Stomach (tissue), 9 donors: ENCODE data around the gene TCIRG1. TPM values are rescaled to one million over a fixed set of nuclear protein-coding genes. Genes with fewer than 3 reads are reported as not detected.

ENCODE experiments used
- DNase-seq, 2 donors: peaks; one replicate each; pipeline versions ENCODE4 v3.0.0 to v3.0.0-alpha.2; 2013 to 2019
- H3K27ac ChIP-seq, 5 donors: fragments of 200-600 bp in 4 of 5; sonication (generic) in 4 of 5; one replicate each; pipeline ENCODE4 v1.5.1; 2013 to 2019; ENCODE audit warnings: mild to moderate bottlenecking in 1 of 5, moderate library complexity in 1 of 5
- H3K27me3 ChIP-seq, 3 donors: fragments of 200-600 bp; sonication (generic); one replicate each; pipeline ENCODE4 v1.5.1; 2017 to 2019; ENCODE audit warnings: mixed run types in 1 of 3
- H3K36me3 ChIP-seq, 4 donors: fragments of 200-600 bp; sonication (generic); 1 replicate in 3 of 4; 2 replicates in 1 of 4; pipeline ENCODE4 v1.5.1; 2016 to 2019
- H3K4me1 ChIP-seq, 4 donors: fragments of 200-600 bp; sonication (generic); one replicate each; pipeline ENCODE4 v1.5.1; 2016 to 2019
- H3K4me3 ChIP-seq, 4 donors: fragments of 200-600 bp; sonication (generic) in 3 of 4; one replicate each; pipeline ENCODE4 v1.5.1; 2016 to 2019; ENCODE audit warnings: mild to moderate bottlenecking in 1 of 4
- H3K9me3 ChIP-seq, 4 donors: fragments of 200-600 bp; sonication (generic); one replicate each; pipeline ENCODE4 v1.5.1; 2016 to 2019
- EP300 ChIP-seq: sonication (generic); formaldehyde crosslinking; IDR thresholded peaks from one replicate; pipeline ENCODE4 v1.6.1; 2017; ENCODE audit warnings: antibody characterized with exemption
- POLR2A ChIP-seq, 4 donors: fragments of 450-650 bp; IDR thresholded peaks; one replicate each; pipeline ENCODE4 v1.6.1; 2016; ENCODE audit warnings: antibody characterized with exemption in 4 of 4, control low read depth in 2 of 4, mild to moderate bottlenecking in 1 of 4, moderate library complexity in 1 of 4
- POLR2AphosphoS5 ChIP-seq, 3 donors: sonication (generic); formaldehyde crosslinking; IDR thresholded peaks; one replicate each; pipeline ENCODE4 v1.6.1; 2016; ENCODE audit warnings: antibody characterized with exemption in 3 of 3
- WGBS, 5 donors: extraction: QIAGEN DNeasy Blood & Tissue Kit in 3 of 5; methylation state at CpG; one replicate each; pipeline versions ENCODE4 v1.1.5 to v1.1.7; 2013 to 2018; 5-methylcytosine and 5-hydroxymethylcytosine counted together
- intact Hi-C: fragments of 100-400 bp; cut with DNase I; formaldehyde crosslinking; loops from one replicate; pipeline ENCODE4 v1.15.1; 2023; ENCODE audit warnings: low total_unique reads
- polyA plus RNA-seq, 3 donors: library from polyadenylated mRNA; stranded (reverse); fragments of 200-250 nt; gene quantifications; one replicate each; pipeline ENCODE4 v1.2.3, GENCODE V29; 2013
- total RNA-seq, 5 donors: library from RNA; depleted of rRNA; stranded (reverse); fragments of >200 nt; gene quantifications; one replicate each; pipeline versions ENCODE4 v1.1.0 to v1.2.3, GENCODE V29; 2014 to 2016
- TF ChIP-seq, protein P1 (sequence below), 7 experiments: fragments of 450-650 bp in 4 of 7; fragments of 200-600 bp in 3 of 7; sonication (generic) in 3 of 7; IDR thresholded peaks; one replicate each; pipeline ENCODE4 v1.5.1; 2016 to 2019; ENCODE audit warnings: antibody characterized with exemption in 7 of 7, control low read depth in 2 of 7, mild to moderate bottlenecking in 1 of 7
- donor health status: healthy with polysubstance abuse.
- donor health status: Bipolar disorder and iron deficiency.
- donor health status: healthy.

The TCIRG1 gene
- total and polyA plus RNA-seq, 8 donors = 46.3 to 835 (median 192) TPM

DNA sequence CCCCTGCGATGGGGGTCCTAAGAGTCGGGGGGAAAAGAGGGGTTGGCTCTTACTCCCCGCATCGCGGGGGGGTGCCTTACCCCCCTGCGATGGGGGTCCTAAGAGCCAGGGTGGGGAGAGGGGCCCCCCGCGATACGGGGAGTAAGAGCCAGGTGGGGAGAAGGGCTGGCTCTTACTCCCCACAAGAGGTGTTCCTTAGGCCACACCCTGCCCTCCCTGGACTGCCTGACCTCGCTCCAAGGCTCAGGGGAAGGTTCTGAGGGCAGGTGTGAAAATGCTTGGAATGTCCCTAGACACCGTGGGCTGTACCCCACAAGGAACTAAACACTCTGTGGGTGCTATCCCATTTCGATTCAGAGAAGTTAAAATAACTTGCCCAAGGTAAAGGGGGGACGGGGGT is 42.8 kb upstream of the TCIRG1 start:
- intact Hi-C loops = no loop called here
- Histone ChIP-seq H3K9me3 (no peaks in the 10 kb centered on the region), H3K4me3 (no peak overlapping the region), H3K27me3 (peaks cover 0 to 20% (median 7%) of the 10 kb centered on the region in 3 donors), H3K36me3 (peaks cover 0 to 19% (median 2%) of the 10 kb centered on the region in 4 donors), H3K4me1 (peaks cover 5 to 24% (median 18%) of the 10 kb centered on the region in 4 donors), H3K27ac (no peak overlapping the region)
- whole genome bisulfite sequencing, 5 donors = 84 to 94% (median 88%) methylated on average over 4 to 13 of the region's 13 CpGs
- DNase-seq = no peak
- TF ChIP-seq POLR2AphosphoS5 (IDR thresholded peaks at IDR 0.05) (no peak), EP300 (no peak), POLR2A (IDR thresholded peaks at IDR 0.05) (no peak)
- TF ChIP-seq, protein P1, sequence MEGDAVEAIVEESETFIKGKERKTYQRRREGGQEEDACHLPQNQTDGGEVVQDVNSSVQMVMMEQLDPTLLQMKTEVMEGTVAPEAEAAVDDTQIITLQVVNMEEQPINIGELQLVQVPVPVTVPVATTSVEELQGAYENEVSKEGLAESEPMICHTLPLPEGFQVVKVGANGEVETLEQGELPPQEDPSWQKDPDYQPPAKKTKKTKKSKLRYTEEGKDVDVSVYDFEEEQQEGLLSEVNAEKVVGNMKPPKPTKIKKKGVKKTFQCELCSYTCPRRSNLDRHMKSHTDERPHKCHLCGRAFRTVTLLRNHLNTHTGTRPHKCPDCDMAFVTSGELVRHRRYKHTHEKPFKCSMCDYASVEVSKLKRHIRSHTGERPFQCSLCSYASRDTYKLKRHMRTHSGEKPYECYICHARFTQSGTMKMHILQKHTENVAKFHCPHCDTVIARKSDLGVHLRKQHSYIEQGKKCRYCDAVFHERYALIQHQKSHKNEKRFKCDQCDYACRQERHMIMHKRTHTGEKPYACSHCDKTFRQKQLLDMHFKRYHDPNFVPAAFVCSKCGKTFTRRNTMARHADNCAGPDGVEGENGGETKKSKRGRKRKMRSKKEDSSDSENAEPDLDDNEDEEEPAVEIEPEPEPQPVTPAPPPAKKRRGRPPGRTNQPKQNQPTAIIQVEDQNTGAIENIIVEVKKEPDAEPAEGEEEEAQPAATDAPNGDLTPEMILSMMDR (IDR thresholded peaks at IDR 0.05) = no peak

DNA sequence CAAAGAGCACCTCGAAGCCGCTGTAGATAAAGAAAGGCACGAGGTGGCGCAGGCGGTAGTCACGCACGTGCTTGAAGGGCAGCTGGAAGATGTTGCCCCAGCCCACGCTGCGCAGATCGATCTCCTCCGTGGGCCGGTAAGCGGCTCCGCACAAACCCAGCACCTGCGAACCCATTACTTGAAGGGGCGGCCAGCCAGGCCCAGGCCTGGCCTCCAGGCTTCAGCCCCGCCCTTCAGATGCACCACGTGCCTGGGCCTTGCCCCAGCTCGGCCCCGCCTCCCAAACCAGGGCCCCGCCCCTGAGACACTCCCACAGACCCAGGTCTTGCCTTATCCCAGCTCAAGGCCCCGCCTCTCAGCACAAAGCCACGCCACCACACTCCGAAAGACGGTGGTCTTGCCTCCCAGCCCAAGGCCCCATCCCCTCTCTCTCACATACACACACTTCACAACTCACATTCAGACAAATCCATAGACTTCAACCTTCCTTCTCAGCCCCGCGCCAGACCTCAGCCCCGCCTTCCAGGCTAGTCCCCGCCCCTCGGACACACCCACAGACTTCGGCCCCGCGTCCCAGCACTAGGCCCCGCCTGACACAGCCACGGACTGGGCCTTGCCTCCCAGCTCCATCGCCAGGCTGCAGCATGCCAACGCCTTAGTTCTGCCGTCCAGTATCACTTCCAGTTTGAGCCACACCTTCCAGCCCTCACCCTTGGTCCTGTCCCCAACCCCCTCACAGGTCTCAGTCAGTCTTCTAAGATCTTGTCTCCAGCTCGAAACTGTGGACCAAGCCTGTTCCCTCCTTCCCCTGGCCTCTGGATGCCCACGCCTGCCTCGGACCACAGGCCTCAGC is 42.0 kb upstream of the TCIRG1 start:
- intact Hi-C loops = no loop called here
- DNase-seq = peak; percentile 85 to 87
- peaks cover 0 to 19% (median 2%) of the 10 kb centered on the region in 4 donors for H3K36me3 ChIP-seq
- peaks cover 0 to 12% (median under 1%) of the 10 kb centered on the region in 3 donors for H3K27me3 ChIP-seq
- peak overlapping the region in 1 of 4 donors; percentile 17 for H3K4me3 ChIP-seq
- peak overlapping the region; percentile 6 to 71 (median 37) for H3K27ac ChIP-seq
- peaks cover 0 to 18% (median 11%) of the 10 kb centered on the region in 4 donors for H3K4me1 ChIP-seq
- TF ChIP-seq EP300 (no peak), POLR2A (IDR thresholded peaks at IDR 0.05) (no peak), POLR2AphosphoS5 (IDR thresholded peaks at IDR 0.05) (no peak)
- TF ChIP-seq, protein P1 (IDR thresholded peaks at IDR 0.05) = no peak
- H3K9me3 ChIP-seq = no peaks in the 10 kb centered on the region
- WGBS, 5 donors = 38 to 57% (median 55%) methylated on average over 36 to 41 of the region's 41 CpGs

DNA sequence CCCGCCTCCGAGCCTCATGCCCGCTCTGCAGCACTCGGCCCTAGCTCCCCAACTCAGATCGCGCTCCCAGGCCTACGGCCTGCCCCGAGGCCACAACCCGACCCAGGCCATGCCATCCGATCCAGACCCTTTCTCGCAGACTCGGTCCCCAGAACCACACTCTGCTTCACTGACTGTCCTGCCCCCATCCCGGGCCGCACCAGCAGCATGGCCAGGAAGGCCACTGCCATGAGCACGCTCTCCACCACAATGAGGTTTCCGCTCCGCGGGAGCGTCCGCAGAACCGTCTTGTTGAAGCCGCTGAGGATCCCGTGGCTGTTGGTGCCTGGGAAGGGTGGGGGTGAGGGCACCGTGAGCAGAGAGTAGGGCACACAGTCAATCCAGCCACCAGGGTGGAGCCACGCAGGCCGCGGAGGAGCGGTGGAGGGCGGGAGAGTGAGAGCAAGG is 41.3 kb upstream of the TCIRG1 start:
- WGBS, 5 donors = 75 to 90% (median 86%) methylated on average over 29 of the region's 29 CpGs
- Histone ChIP-seq H3K4me3 (no peak overlapping the region), H3K27ac (peak overlapping the region; percentile 6 to 56 (median 37)), H3K36me3 (peaks cover 0 to 19% (median 2%) of the 10 kb centered on the region in 4 donors), H3K27me3 (peaks cover 0 to 10% (median 0%) of the 10 kb centered on the region in 3 donors), H3K9me3 (no peaks in the 10 kb centered on the region), H3K4me1 (peaks cover under 1 to 24% (median 13%) of the 10 kb centered on the region in 4 donors)
- DNase-seq = peak in 1 of 2 donors; percentile 13
- no peak for TF ChIP-seq EP300
- no peak for TF ChIP-seq POLR2AphosphoS5 (IDR thresholded peaks at IDR 0.05)
- TF ChIP-seq, protein P1 (IDR thresholded peaks at IDR 0.05) = no peak
- no peak for TF ChIP-seq POLR2A (IDR thresholded peaks at IDR 0.05)
- intact Hi-C loops = no loop called here

DNA sequence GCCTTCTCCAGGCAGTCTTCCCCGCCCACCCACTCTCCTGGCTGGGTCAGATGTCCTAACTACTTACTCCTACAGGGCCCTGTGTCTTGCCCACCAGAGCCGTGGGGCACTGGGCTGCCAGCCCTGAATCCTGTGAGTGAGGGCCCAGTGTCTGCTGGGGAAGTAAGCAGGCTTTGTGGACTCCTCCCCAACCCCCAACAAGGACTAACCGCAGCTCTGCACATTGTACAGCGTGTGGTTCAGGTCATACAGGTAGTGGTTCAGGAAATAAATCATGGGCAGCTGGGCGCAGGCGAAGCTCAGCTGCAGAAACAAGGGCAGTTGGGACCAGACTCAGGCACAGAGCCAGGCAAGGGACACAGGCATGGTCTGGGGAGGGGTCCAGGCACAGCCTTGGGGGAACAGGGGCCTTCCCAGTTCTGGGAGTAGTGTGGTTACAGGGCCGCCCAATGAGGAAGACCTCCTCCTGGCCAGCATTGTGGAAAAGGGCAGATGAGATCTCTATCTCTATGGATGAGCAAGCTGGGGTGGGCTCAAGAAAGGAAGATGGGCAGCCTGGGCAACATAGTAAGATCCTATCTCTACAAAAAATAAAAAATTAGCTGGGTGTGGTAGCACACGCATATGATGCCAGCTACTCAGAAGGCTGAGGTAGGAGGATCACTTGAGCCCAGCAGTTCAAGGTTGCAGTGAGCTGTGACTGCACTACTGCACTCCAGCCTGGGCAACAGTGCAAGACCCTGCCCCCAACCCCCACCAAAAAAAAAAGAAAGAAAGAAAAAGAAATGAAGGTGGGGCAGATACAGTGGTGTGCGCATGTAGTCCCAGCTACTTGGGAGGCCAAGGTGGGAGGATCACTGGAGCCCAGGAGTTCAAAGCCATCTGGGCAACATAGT is 40.4 kb upstream of the TCIRG1 start:
- Histone ChIP-seq H3K27ac (no peak overlapping the region), H3K9me3 (no peaks in the 10 kb centered on the region), H3K4me3 (no peak overlapping the region), H3K36me3 (peaks cover 0 to 19% (median 2%) of the 10 kb centered on the region in 4 donors), H3K27me3 (peaks cover 0 to 3% (median 0%) of the 10 kb centered on the region in 3 donors), H3K4me1 (peaks cover 6 to 33% (median 22%) of the 10 kb centered on the region in 4 donors)
- TF ChIP-seq POLR2A (IDR thresholded peaks at IDR 0.05) (no peak), EP300 (no peak)
- TF ChIP-seq, protein P1 (IDR thresholded peaks at IDR 0.05) = no peak
- peak in 1 of 2 donors; percentile 26 for DNase-seq
- 89 to 90% (median 89%) methylated on average over 8 to 9 of the region's 9 CpGs for WGBS, 5 donors
- intact Hi-C loops = no loop called here
